HCT116 (cell line): ENCODE measurements around the gene HIVEP2. TPM values are rescaled to one million over a fixed set of nuclear protein-coding genes. Genes with fewer than 3 reads are reported as not detected.

Experiments used
- ATAC-seq: fragments of 200-7000 bp; cut with Tn5 transposase; 2 replicates; pipeline ENCODE4 v1.9.1; 2020; ENCODE audit warnings: mild to moderate bottlenecking, moderate library complexity
- BruUV-seq: library from RNA; stranded (reverse); fragments of 400-500 nt; replicated peaks from 2 replicates; lab custom pipeline; 2021; lab: Mats Ljungman, UMichigan
- CTCF ChIA-PET: fragments of 300-600 bp; sonication (Branson Sonifier 250); formaldehyde crosslinking; loops from one replicate; lab custom pipeline; 2021; ENCODE audit warnings: antibody characterized with exemption; lab: Charles Lee
- POLR2A ChIA-PET: fragments of 300-600, 350-600 bp; sonication (Branson Sonifier 250); formaldehyde crosslinking; loops from one replicate; lab custom pipeline; 2021; ENCODE audit warnings: antibody characterized with exemption; lab: Charles Lee
- RAD21 ChIA-PET, 2 experiments: fragments of 300-600 bp; sonication (Branson Sonifier 250); formaldehyde crosslinking; loops; one replicate each; lab custom pipeline; 2023; ENCODE audit warnings: low total read pairs in 2 of 2; ENCODE audit not compliant: uncharacterized antibody in 2 of 2, unreplicated experiment in 2 of 2, low non-redundant PET in 1 of 2; lab: Charles Lee
- DNase-seq: peaks from one replicate; pipeline ENCODE4 v3.0.0-alpha.2; 2010; ENCODE audit warnings: low read depth, low spot score
- H2AFZ ChIP-seq: fragments of 200-600 bp; shearing (Covaris generic), sonication (generic); 2 replicates; pipeline ENCODE4 v1.6.1; 2017; ENCODE audit warnings: low read depth, mixed run types, mixed read lengths, antibody characterized with exemption, low read length; ENCODE audit not compliant: poor library complexity, severe bottlenecking
- H3K27ac ChIP-seq: 2 replicates; pipeline ENCODE4 v1.5.1; 2012; ENCODE audit warnings: low read depth, low read length
- H3K27me3 ChIP-seq: fragments of 200-600 bp; sonication (generic); 2 replicates; pipeline ENCODE4 v1.6.1; 2016; ENCODE audit warnings: mixed run types, low read length, mixed read lengths; ENCODE audit not compliant: insufficient read depth
- H3K36me3 ChIP-seq, 2 experiments: fragments of 200-500 bp in 1 of 2; fragments of 200-600 bp in 1 of 2; sonication (Bioruptor generic) in 1 of 2; sonication (generic) in 1 of 2; 2 replicates each; pipeline versions ENCODE4 v1.5.1 to v1.6.1; 2014 to 2016; ENCODE audit warnings: low read length in 2 of 2, inconsistent platforms in 1 of 2, mixed read lengths in 1 of 2, mixed run types in 1 of 2; ENCODE audit not compliant: insufficient read depth in 2 of 2, control insufficient read depth in 1 of 2
- H3K4me1 ChIP-seq, 2 experiments: fragments of 200-600 bp in 1 of 2; sonication (generic) in 1 of 2; 2 replicates each; pipeline versions ENCODE4 v1.5.1 to v1.6.1; 2012 to 2017; ENCODE audit warnings: low read length in 2 of 2, inconsistent platforms in 1 of 2, mild to moderate bottlenecking in 1 of 2, mixed read lengths in 1 of 2, mixed run types in 1 of 2, moderate library complexity in 1 of 2; ENCODE audit not compliant: insufficient read depth in 2 of 2, control insufficient read depth in 1 of 2
- H3K4me2 ChIP-seq: fragments of 200-600 bp; sonication (generic); 2 replicates; pipeline ENCODE4 v1.6.1; 2017; ENCODE audit warnings: mixed run types, low read length, mixed read lengths
- H3K4me3 ChIP-seq, 2 experiments: fragments of 200-600 bp in 1 of 2; sonication (generic) in 1 of 2; replicated peaks in 1 of 2; 2 replicates each; pipeline ENCODE4 v1.5.1; 2011 to 2016; ENCODE audit warnings: low read length in 2 of 2, control low read depth in 1 of 2, low read depth in 1 of 2, mild to moderate bottlenecking in 1 of 2, mixed read lengths in 1 of 2, mixed run types in 1 of 2
- H3K79me2 ChIP-seq: fragments of 200-600 bp; sonication (generic); 2 replicates; pipeline ENCODE4 v1.6.1; 2017; ENCODE audit warnings: mild to moderate bottlenecking, mixed run types, low read length, moderate library complexity, mixed read lengths; ENCODE audit not compliant: insufficient read depth
- H3K9ac ChIP-seq: fragments of 200-600 bp; sonication (generic); 2 replicates; pipeline ENCODE4 v1.6.1; 2016; ENCODE audit warnings: low read length, mixed read lengths
- H3K9me2 ChIP-seq: fragments of 200-600 bp; sonication (generic), shearing (Covaris generic); 2 replicates; pipeline ENCODE4 v1.6.1; 2017; ENCODE audit warnings: mixed run types, mild to moderate bottlenecking, moderate library complexity; ENCODE audit not compliant: insufficient read depth
- H3K9me3 ChIP-seq, 2 experiments: fragments of 200-500 bp in 1 of 2; fragments of 200-600 bp in 1 of 2; sonication (Bioruptor generic) in 1 of 2; sonication (generic) in 1 of 2; 2 replicates each; pipeline ENCODE4 v1.6.1; 2014 to 2017; ENCODE audit warnings: low read length in 2 of 2, mixed read lengths in 2 of 2, inconsistent platforms in 1 of 2, low read depth in 1 of 2, mild to moderate bottlenecking in 1 of 2, mixed run types in 1 of 2, moderate library complexity in 1 of 2; ENCODE audit not compliant: control insufficient read depth in 1 of 2, insufficient read depth in 1 of 2
- H4K20me1 ChIP-seq: fragments of 200-600 bp; sonication (generic), shearing (Covaris generic); 2 replicates; pipeline ENCODE4 v1.6.1; 2017; ENCODE audit warnings: mixed run types, mild to moderate bottlenecking, moderate library complexity; ENCODE audit not compliant: insufficient read depth
- CBX3 ChIP-seq: IDR thresholded peaks from 2 replicates; pipeline ENCODE4 v1.6.1; 2012; ENCODE audit warnings: low read depth
- CEBPB ChIP-seq: IDR thresholded peaks from 2 replicates; pipeline ENCODE4 v1.6.1; 2012; ENCODE audit warnings: low read depth
- EGR1 ChIP-seq: IDR thresholded peaks from 2 replicates; pipeline ENCODE4 v1.6.1; 2012; ENCODE audit warnings: low read depth
- EZH2 ChIP-seq: fragments of 200-600 bp; sonication (generic); IDR thresholded peaks from 2 replicates; pipeline ENCODE4 v1.6.1; 2017; ENCODE audit warnings: antibody characterized with exemption, mixed run types
- FOSL1 ChIP-seq: IDR thresholded peaks from 2 replicates; pipeline ENCODE4 v1.6.1; 2012; ENCODE audit warnings: low read depth
- JUND ChIP-seq: IDR thresholded peaks from 2 replicates; pipeline ENCODE4 v1.6.1; 2012
- POLR2A ChIP-seq: IDR thresholded peaks from 2 replicates; pipeline ENCODE4 v1.7.0; 2011; ENCODE audit warnings: borderline replicate concordance; ENCODE audit not compliant: insufficient read depth, insufficient read length; ENCODE audit errors: extremely low read depth
- RAD21 ChIP-seq: IDR thresholded peaks from 2 replicates; pipeline ENCODE4 v1.6.1; 2012; ENCODE audit warnings: low read depth, mild to moderate bottlenecking
- SP1 ChIP-seq: IDR thresholded peaks from 2 replicates; pipeline ENCODE4 v1.6.1; 2012; ENCODE audit warnings: low read depth
- TCF7L2 ChIP-seq: IDR thresholded peaks from 2 replicates; pipeline ENCODE4 v1.7.0; 2011; ENCODE audit warnings: borderline replicate concordance, inconsistent platforms; ENCODE audit not compliant: insufficient read depth, insufficient read length; ENCODE audit errors: extremely low read depth
- YY1 ChIP-seq: IDR thresholded peaks from 2 replicates; pipeline ENCODE4 v1.6.1; 2011; ENCODE audit warnings: low read length, low read depth, moderate library complexity, mild to moderate bottlenecking; ENCODE audit not compliant: insufficient replicate concordance; ENCODE audit errors: extremely low read depth
- ZFX ChIP-seq: fragments of 450-650 bp; IDR thresholded peaks from 2 replicates; pipeline ENCODE4 v1.6.1; 2017
- intact Hi-C: fragments of 100-400 bp; cut with micrococcal nuclease; formaldehyde crosslinking; loops from 2 replicates; pipeline ENCODE4 v1.10.0; 2022
- total RNA-seq: library from RNA; stranded (reverse); gene quantifications from one replicate; pipeline ENCODE4 v1.2.1, GENCODE V29; 2021; ENCODE audit not compliant: unreplicated experiment
- TF ChIP-seq, protein P1 (sequence below): IDR thresholded peaks from 2 replicates; pipeline ENCODE4 v1.6.1; 2011; ENCODE audit warnings: mild to moderate bottlenecking, low read length, moderate library complexity; ENCODE audit not compliant: insufficient replicate concordance; ENCODE audit errors: extremely low read depth
- TF ChIP-seq, protein P2 (sequence below): IDR thresholded peaks from 2 replicates; pipeline ENCODE4 v1.6.1; 2012
- TF ChIP-seq, protein P3 (sequence below), 3 experiments: fragments of 200-600 bp in 1 of 3; sonication (generic) in 1 of 3; IDR thresholded peaks in 2 of 3; conservative IDR thresholded peaks in 1 of 3; 2 replicates each; pipeline ENCODE4 v1.5.1; 2012 to 2017; ENCODE audit warnings: low read depth in 2 of 3, low read length in 2 of 3, antibody characterized with exemption in 1 of 3, borderline replicate concordance in 1 of 3, control low read depth in 1 of 3, mild to moderate bottlenecking in 1 of 3, mixed read lengths in 1 of 3, mixed run types in 1 of 3, moderate library complexity in 1 of 3; ENCODE audit not compliant: insufficient read depth in 1 of 3
- TF ChIP-seq, protein P4 (sequence below): IDR thresholded peaks from 2 replicates; pipeline ENCODE4 v1.6.1; 2012

The HIVEP2 gene
- total RNA-seq, 1 experiment from 2014 or later, result 8.1 TPM

DNA sequence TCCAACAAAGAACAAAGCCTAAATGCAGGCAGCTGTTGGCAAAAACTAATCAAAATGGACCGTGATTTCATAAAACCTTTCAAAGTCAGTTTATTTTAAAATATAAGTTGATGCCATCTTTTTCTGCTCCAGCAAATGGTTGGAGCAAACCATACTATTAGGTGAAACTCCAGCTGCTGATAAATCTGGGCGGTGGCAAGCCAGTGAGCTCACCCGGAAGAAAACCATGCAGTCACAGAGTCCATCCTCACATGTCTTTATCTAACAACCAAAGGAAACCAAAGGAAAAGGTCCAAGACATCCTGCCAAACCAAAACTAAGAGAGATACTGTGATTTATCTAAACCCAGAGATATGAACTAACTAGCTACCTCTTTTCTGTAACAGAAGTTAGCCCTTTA, 72.6 kb downstream of the HIVEP2 start (continued):
- TF ChIP-seq, protein P1, sequence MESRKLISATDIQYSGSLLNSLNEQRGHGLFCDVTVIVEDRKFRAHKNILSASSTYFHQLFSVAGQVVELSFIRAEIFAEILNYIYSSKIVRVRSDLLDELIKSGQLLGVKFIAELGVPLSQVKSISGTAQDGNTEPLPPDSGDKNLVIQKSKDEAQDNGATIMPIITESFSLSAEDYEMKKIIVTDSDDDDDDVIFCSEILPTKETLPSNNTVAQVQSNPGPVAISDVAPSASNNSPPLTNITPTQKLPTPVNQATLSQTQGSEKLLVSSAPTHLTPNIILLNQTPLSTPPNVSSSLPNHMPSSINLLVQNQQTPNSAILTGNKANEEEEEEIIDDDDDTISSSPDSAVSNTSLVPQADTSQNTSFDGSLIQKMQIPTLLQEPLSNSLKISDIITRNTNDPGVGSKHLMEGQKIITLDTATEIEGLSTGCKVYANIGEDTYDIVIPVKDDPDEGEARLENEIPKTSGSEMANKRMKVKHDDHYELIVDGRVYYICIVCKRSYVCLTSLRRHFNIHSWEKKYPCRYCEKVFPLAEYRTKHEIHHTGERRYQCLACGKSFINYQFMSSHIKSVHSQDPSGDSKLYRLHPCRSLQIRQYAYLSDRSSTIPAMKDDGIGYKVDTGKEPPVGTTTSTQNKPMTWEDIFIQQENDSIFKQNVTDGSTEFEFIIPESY, result no peak
- TF ChIP-seq, protein P2, sequence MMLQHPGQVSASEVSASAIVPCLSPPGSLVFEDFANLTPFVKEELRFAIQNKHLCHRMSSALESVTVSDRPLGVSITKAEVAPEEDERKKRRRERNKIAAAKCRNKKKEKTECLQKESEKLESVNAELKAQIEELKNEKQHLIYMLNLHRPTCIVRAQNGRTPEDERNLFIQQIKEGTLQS, result no peak

DNA sequence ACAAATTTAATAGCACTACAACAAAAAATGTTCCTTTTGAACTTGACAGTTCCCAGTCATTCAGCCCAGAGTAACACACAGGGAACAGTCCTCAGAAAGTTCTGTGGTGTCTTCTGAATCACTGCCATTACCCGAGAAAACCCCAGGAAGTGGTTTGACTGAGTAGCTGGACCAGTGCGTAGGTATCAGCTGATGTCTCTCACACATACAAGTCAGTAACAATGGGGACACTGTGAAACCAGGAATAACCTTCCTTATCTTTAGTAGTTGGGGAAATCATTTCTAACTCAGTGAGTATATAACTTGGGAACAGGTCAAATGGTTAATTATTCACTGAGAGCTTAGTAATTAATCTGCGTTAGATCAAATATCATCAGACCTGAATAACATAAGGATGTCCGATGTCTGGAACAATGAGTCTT, 73.1 kb downstream of the HIVEP2 start:
- Histone ChIP-seq H4K20me1 (no peaks in the 10 kb centered on the region), H3K9ac (no peak overlapping the region), H3K4me1 (peaks cover 13 to 24% of the 10 kb centered on the region in 2 experiments; a peak in 3 of 4 replicates), H3K27ac (no peak overlapping the region), H3K79me2 (peaks cover 4% of the 10 kb centered on the region; the same call in 1 of the 2 replicates), H3K9me2 (no peaks in the 10 kb centered on the region), H3K9me3 (no peaks in the 10 kb centered on the region), H3K36me3 (no peaks in the 10 kb centered on the region), H3K27me3 (no peaks in the 10 kb centered on the region), H3K4me3 (no peak overlapping the region), H3K4me2 (no peak overlapping the region), H2AFZ (no peak overlapping the region)
- ATAC-seq (no peak), DNase-seq (no peak)
- ChIA-PET POLR2A (no interaction called here), CTCF (no interaction called here), RAD21 (no interaction called here)
- intact Hi-C loops, result no loop called here
- BruUV-seq, result no TSS peak
- TF ChIP-seq, protein P1, result no peak
- TF ChIP-seq JUND, result no peak
- no peak for TF ChIP-seq CBX3
- no peak for TF ChIP-seq POLR2A
- TF ChIP-seq SP1, result no peak
- TF ChIP-seq YY1, result no peak
- TF ChIP-seq, protein P3, sequence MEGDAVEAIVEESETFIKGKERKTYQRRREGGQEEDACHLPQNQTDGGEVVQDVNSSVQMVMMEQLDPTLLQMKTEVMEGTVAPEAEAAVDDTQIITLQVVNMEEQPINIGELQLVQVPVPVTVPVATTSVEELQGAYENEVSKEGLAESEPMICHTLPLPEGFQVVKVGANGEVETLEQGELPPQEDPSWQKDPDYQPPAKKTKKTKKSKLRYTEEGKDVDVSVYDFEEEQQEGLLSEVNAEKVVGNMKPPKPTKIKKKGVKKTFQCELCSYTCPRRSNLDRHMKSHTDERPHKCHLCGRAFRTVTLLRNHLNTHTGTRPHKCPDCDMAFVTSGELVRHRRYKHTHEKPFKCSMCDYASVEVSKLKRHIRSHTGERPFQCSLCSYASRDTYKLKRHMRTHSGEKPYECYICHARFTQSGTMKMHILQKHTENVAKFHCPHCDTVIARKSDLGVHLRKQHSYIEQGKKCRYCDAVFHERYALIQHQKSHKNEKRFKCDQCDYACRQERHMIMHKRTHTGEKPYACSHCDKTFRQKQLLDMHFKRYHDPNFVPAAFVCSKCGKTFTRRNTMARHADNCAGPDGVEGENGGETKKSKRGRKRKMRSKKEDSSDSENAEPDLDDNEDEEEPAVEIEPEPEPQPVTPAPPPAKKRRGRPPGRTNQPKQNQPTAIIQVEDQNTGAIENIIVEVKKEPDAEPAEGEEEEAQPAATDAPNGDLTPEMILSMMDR (IDR thresholded peaks at IDR 0.05 in 2 of 3, conservative IDR thresholded peaks at IDR 0.05 in 1 of 3; ENCODE audit: borderline replicate concordance in 1 of 3, insufficient read depth in 1 of 3, low read depth in 2 of 3, low read length in 2 of 3), result no peak
- no peak for TF ChIP-seq TCF7L2
- no peak for TF ChIP-seq FOSL1
- no peak for TF ChIP-seq CEBPB
- no peak for TF ChIP-seq ZFX
- TF ChIP-seq RAD21, result no peak
- TF ChIP-seq, protein P2, result no peak
- no peak for TF ChIP-seq EGR1
- TF ChIP-seq, protein P4, sequence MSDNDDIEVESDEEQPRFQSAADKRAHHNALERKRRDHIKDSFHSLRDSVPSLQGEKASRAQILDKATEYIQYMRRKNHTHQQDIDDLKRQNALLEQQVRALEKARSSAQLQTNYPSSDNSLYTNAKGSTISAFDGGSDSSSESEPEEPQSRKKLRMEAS, result no peak
- TF ChIP-seq EZH2, result no peak
